HepG2 (cell line): ENCODE data around the gene TSPYL4. TPM values are rescaled to one million over a fixed set of nuclear protein-coding genes. Genes with fewer than 3 reads are reported as not detected.

ENCODE experiments used
- ATAC-seq: fragments of 200-7000 bp; cut with Tn5 transposase; 3 replicates; pipeline ENCODE4 v1.9.1; 2020; ENCODE audit warnings: mild to moderate bottlenecking, moderate library complexity
- BruUV-seq: library from RNA; stranded (reverse); fragments of 400-500 nt; replicated peaks from 2 replicates; lab custom pipeline; 2021; lab: Mats Ljungman, UMichigan
- CTCF ChIA-PET: fragments of 300-600 bp; formaldehyde crosslinking; extraction: SDS; loops from one replicate; lab custom pipeline; 2021; ENCODE audit warnings: low total read pairs, inconsistent platforms, low intra/inter-chr PET ratio; lab: Yijun Ruan, JAX
- POLR2A ChIA-PET: fragments of 350-600 bp; sonication (Branson Sonifier 250); formaldehyde crosslinking; loops from one replicate; lab custom pipeline; 2020; ENCODE audit warnings: antibody characterized with exemption, inconsistent platforms; lab: Yijun Ruan, JAX
- DNase-seq: peaks from one replicate; pipeline ENCODE4 v3.0.0-alpha.2; 2015; ENCODE audit warnings: low spot score
- FAIRE-seq: peaks from 3 replicates; lab custom pipeline; 2011; peaks lifted over from hg19 to GRCh38; lab: Jason Lieb, UNC
- H2AFZ ChIP-seq: one replicate; pipeline ENCODE4 v1.6.1; 2011; ENCODE audit warnings: low read length, inconsistent platforms
- H3K27ac ChIP-seq: fragments of 300-600 bp; 3 replicates; pipeline ENCODE4 v1.8.0; 2011; ENCODE audit warnings: mixed run types, mild to moderate bottlenecking, mixed read lengths, low read length, inconsistent platforms; ENCODE audit not compliant: insufficient read depth; ENCODE audit errors: extremely low read length
- H3K27me3 ChIP-seq, 2 experiments: fragments of 200-600 bp in 1 of 2; 2 replicates in 1 of 2; 3 replicates in 1 of 2; pipeline versions ENCODE4 v1.6.0 to v1.8.0; 2011; ENCODE audit warnings: low read length in 2 of 2, mild to moderate bottlenecking in 2 of 2, moderate library complexity in 2 of 2, inconsistent platforms in 1 of 2; ENCODE audit not compliant: insufficient read depth in 2 of 2, control insufficient read depth in 1 of 2
- H3K36me3 ChIP-seq, 2 experiments: fragments of 200-600 bp in 1 of 2; replicated peaks in 1 of 2; 2 replicates in 1 of 2; 3 replicates in 1 of 2; pipeline versions ENCODE4 v1.5.1 to v1.8.0; 2011; ENCODE audit warnings: low read length in 2 of 2, inconsistent platforms in 1 of 2; ENCODE audit not compliant: insufficient read depth in 2 of 2, control insufficient read depth in 1 of 2
- H3K4me1 ChIP-seq: 2 replicates; pipeline ENCODE4 v1.5.1; 2012; ENCODE audit warnings: low read length, inconsistent platforms; ENCODE audit not compliant: insufficient read depth
- H3K4me2 ChIP-seq: 2 replicates; pipeline ENCODE4 v1.6.0; 2011; ENCODE audit warnings: low read depth, low read length, inconsistent platforms
- H3K4me3 ChIP-seq, 3 experiments: fragments of 200-600 bp in 1 of 3; sonication (generic), shearing (Covaris generic) in 1 of 3; replicated peaks in 1 of 3; 2 replicates each; pipeline ENCODE4 v1.5.1; 2011 to 2016; ENCODE audit warnings: low read length in 3 of 3, inconsistent platforms in 2 of 3, low read depth in 2 of 3, mild to moderate bottlenecking in 2 of 3, control low read depth in 1 of 3, mixed read lengths in 1 of 3; ENCODE audit not compliant: insufficient read depth in 1 of 3
- H3K79me2 ChIP-seq: one replicate; pipeline ENCODE4 v1.6.1; 2011; ENCODE audit warnings: low read length, inconsistent platforms; ENCODE audit not compliant: insufficient read depth
- H3K9ac ChIP-seq: 2 replicates; pipeline ENCODE4 v1.6.0; 2011; ENCODE audit warnings: mild to moderate bottlenecking, low read depth, low read length, inconsistent platforms; ENCODE audit not compliant: insufficient read depth
- H3K9me3 ChIP-seq: 2 replicates; pipeline ENCODE4 v1.5.1; 2012; ENCODE audit warnings: mild to moderate bottlenecking, low read length
- H4K20me1 ChIP-seq: 2 replicates; pipeline ENCODE4 v1.6.0; 2011; ENCODE audit warnings: inconsistent platforms, mild to moderate bottlenecking, low read length, moderate library complexity; ENCODE audit not compliant: insufficient read depth
- AKAP8 ChIP-seq: sonication (generic); formaldehyde crosslinking; IDR thresholded peaks from 2 replicates; pipeline ENCODE4 v1.5.1; 2020; ENCODE audit warnings: mild to moderate bottlenecking, missing genetic modification reagents
- PPARG ChIP-seq: conservative IDR thresholded peaks from 2 replicates; pipeline ENCODE4 v1.6.1; 2016; ENCODE audit warnings: missing biosample characterization, missing genetic modification reagents
- PRMT3 ChIP-seq: sonication (generic); formaldehyde crosslinking; IDR thresholded peaks from 2 replicates; pipeline ENCODE4 v1.8.1; 2022; ENCODE audit warnings: low read depth, mild to moderate bottlenecking, moderate library complexity, missing genetic modification reagents, borderline replicate concordance
- SKI ChIP-seq: fragments of 450-650 bp; IDR thresholded peaks from one replicate; pipeline ENCODE4 v1.6.1; 2018; ENCODE audit warnings: mild to moderate bottlenecking; ENCODE audit not compliant: partially characterized antibody
- SMYD3 ChIP-seq: sonication (generic); formaldehyde crosslinking; IDR thresholded peaks from 2 replicates; pipeline ENCODE4 v1.8.1; 2023; ENCODE audit warnings: mild to moderate bottlenecking, missing genetic modification reagents
- ZNF251 ChIP-seq: sonication (generic); formaldehyde crosslinking; IDR thresholded peaks from 2 replicates; pipeline ENCODE4 v1.9.0; 2021; ENCODE audit warnings: mild to moderate bottlenecking, missing genetic modification reagents
- ZNF317 ChIP-seq: sonication (generic); formaldehyde crosslinking; IDR thresholded peaks from 2 replicates; pipeline ENCODE4 v1.5.0; 2020; ENCODE audit warnings: mild to moderate bottlenecking, missing genetic modification reagents
- ZNF337 ChIP-seq: sonication (generic); formaldehyde crosslinking; IDR thresholded peaks from 2 replicates; pipeline ENCODE4 v1.5.1; 2020; ENCODE audit warnings: missing genetic modification reagents, low read depth, mild to moderate bottlenecking, borderline replicate concordance
- WGBS: methylation state at CpG from one replicate; pipeline ENCODE4 v1.1.6; 2017; ENCODE audit warnings: low lambda C conversion rate; 5-methylcytosine and 5-hydroxymethylcytosine counted together
- in situ Hi-C: cut with HindIII; loops from 2 replicates; pipeline ENCODE4 v1.10.0; 2017; ENCODE audit warnings: low pct_unique_long_range_greater_than_20kb; ENCODE audit not compliant: extremely low pct_ligation_motif_present
- intact Hi-C: fragments of 100-400 bp; cut with micrococcal nuclease; formaldehyde crosslinking; loops from one replicate; pipeline ENCODE4 v1.10.0; 2022; ENCODE audit not compliant: unreplicated experiment
- polyA plus RNA-seq, 8 experiments: library from polyadenylated mRNA; depleted of rRNA in 3 of 8; stranded (reverse) in 7 of 8; unstranded in 1 of 8; fragments of >200 nt; fragmentation: Illumina TruSeq in 4 of 8; extraction: Trizol in 4 of 8; gene quantifications; 2 replicates each; pipeline versions ENCODE4 v1.2.1 to v1.2.3, GENCODE V29; 2011 to 2016; ENCODE audit warnings: low read depth in 4 of 8, missing spikeins in 1 of 8, mixed read lengths in 1 of 8; ENCODE audit not compliant: insufficient read depth in 1 of 8
- total RNA-seq, 5 experiments: library from RNA; depleted of rRNA; stranded (reverse); fragments of >200 nt; fragmentation: Illumina TruSeq; extraction: Trizol; gene quantifications; 2 replicates each; pipeline ENCODE4 v1.2.3, GENCODE V29; 2016; ENCODE audit warnings: low read depth in 1 of 5
- TF ChIP-seq, protein P1 (sequence below): sonication (generic); formaldehyde crosslinking; IDR thresholded peaks from 2 replicates; pipeline ENCODE4 v1.4.0; 2020; ENCODE audit warnings: missing genetic modification reagents, borderline replicate concordance
- TF ChIP-seq, protein P2 (sequence below): sonication (generic); formaldehyde crosslinking; IDR thresholded peaks from 2 replicates; pipeline ENCODE4 v1.8.0; 2022; ENCODE audit warnings: missing genetic modification reagents, mild to moderate bottlenecking, moderate library complexity, borderline replicate concordance
- TF ChIP-seq, protein P3 (sequence below): IDR thresholded peaks from 2 replicates; pipeline ENCODE4 v1.6.1; 2016; ENCODE audit warnings: mild to moderate bottlenecking
- TF ChIP-seq, protein P4 (sequence below): sonication (generic); formaldehyde crosslinking; IDR thresholded peaks from 2 replicates; pipeline ENCODE4 v1.9.0; 2022; ENCODE audit warnings: missing genetic modification reagents, mild to moderate bottlenecking, borderline replicate concordance

Gene TSPYL4
- total and polyA plus RNA-seq, 2 of the 13 experiments (the other 11 are each of a cell fraction or from before 2014, with no cell fraction given): 18.0 to 19.7 TPM

- TF ChIP-seq, protein P1, sequence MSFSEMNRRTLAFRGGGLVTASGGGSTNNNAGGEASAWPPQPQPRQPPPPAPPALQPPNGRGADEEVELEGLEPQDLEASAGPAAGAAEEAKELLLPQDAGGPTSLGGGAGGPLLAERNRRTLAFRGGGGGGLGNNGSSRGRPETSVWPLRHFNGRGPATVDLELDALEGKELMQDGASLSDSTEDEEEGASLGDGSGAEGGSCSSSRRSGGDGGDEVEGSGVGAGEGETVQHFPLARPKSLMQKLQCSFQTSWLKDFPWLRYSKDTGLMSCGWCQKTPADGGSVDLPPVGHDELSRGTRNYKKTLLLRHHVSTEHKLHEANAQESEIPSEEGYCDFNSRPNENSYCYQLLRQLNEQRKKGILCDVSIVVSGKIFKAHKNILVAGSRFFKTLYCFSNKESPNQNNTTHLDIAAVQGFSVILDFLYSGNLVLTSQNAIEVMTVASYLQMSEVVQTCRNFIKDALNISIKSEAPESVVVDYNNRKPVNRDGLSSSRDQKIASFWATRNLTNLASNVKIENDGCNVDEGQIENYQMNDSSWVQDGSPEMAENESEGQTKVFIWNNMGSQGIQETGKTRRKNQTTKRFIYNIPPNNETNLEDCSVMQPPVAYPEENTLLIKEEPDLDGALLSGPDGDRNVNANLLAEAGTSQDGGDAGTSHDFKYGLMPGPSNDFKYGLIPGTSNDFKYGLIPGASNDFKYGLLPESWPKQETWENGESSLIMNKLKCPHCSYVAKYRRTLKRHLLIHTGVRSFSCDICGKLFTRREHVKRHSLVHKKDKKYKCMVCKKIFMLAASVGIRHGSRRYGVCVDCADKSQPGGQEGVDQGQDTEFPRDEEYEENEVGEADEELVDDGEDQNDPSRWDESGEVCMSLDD: peak; percentile 62
- TF ChIP-seq SKI: peak; percentile 9
Observed at GRCh38 chr6:116279232-116280160, 25.6 kb upstream of the TSPYL4 start, which contains the start of gene TSPYL1 (continued).

GRCh38 chr6:116278854-116279231 lies 25.0 kb upstream of the TSPYL4 start:
- POLR2A ChIA-PET: interaction anchor here (1.2 to 3.0 kb wide), 8 partner anchors 8 to 338 kb away, joined by 3 to 35 read pairs (median 6); partner anchors contain the start of genes RSPH4A, RWDD1 and TSPYL4
- no peaks in the 10 kb centered on the region for H3K9me3 ChIP-seq
- peak overlapping the region; percentile 90 for H3K4me2 ChIP-seq
- peaks cover 49% of the 10 kb centered on the region for H3K4me1 ChIP-seq
- in situ Hi-C loops (loop anchor here (10.0 to 25.0 kb wide), 2 partner anchors 286 to 383 kb away; partner anchors contain the start of gene ZUP1), intact Hi-C loops (loop anchor here (1.0 to 10.0 kb wide), 5 partner anchors 11 to 353 kb away; partner anchors contain the start of genes NT5DC1, RWDD1 and TSPYL4)
- DNase-seq: peak; percentile 15
- H3K9ac ChIP-seq: peak overlapping the region; percentile 97
- peak overlapping the region; percentile 87 for H3K27ac ChIP-seq
- H3K79me2 ChIP-seq: peaks cover 43% of the 10 kb centered on the region
- ATAC-seq: peak; percentile 68
- CTCF ChIA-PET: no interaction called here
- peaks cover 35% of the 10 kb centered on the region for H4K20me1 ChIP-seq
- H3K36me3 ChIP-seq: 0 out of 5 replicates have a peak, but pooled peaks cover 0 to 3% of the 10 kb centered on the region in 2 experiments
- no peak overlapping the region for H2AFZ ChIP-seq
- no peak for FAIRE-seq
- no peaks in the 10 kb centered on the region; a peak in 1 of 5 replicates for H3K27me3 ChIP-seq
- BruUV-seq: no TSS peak
- peak overlapping the region; percentile 82 to 97 (median 87) for H3K4me3 ChIP-seq
- 12% methylated on average over 12 of the region's 12 CpGs for WGBS
- TF ChIP-seq SMYD3 (no peak), PPARG (CRISPR knock-in tag) (no peak), ZNF337 (CRISPR knock-in tag) (no peak), AKAP8 (CRISPR knock-in tag) (no peak; the same call in 1 of the 2 replicates), PRMT3 (CRISPR knock-in tag) (peak; percentile 8; the same call in 1 of the 2 replicates), ZNF251 (CRISPR knock-in tag) (no peak), ZNF317 (0 out of 2 replicates have a peak, but pooled peaks have one; percentile 16)
- TF ChIP-seq, protein P2, sequence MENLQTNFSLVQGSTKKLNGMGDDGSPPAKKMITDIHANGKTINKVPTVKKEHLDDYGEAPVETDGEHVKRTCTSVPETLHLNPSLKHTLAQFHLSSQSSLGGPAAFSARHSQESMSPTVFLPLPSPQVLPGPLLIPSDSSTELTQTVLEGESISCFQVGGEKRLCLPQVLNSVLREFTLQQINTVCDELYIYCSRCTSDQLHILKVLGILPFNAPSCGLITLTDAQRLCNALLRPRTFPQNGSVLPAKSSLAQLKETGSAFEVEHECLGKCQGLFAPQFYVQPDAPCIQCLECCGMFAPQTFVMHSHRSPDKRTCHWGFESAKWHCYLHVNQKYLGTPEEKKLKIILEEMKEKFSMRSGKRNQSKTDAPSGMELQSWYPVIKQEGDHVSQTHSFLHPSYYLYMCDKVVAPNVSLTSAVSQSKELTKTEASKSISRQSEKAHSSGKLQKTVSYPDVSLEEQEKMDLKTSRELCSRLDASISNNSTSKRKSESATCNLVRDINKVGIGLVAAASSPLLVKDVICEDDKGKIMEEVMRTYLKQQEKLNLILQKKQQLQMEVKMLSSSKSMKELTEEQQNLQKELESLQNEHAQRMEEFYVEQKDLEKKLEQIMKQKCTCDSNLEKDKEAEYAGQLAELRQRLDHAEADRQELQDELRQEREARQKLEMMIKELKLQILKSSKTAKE (CRISPR knock-in tag): no peak
- TF ChIP-seq, protein P3, sequence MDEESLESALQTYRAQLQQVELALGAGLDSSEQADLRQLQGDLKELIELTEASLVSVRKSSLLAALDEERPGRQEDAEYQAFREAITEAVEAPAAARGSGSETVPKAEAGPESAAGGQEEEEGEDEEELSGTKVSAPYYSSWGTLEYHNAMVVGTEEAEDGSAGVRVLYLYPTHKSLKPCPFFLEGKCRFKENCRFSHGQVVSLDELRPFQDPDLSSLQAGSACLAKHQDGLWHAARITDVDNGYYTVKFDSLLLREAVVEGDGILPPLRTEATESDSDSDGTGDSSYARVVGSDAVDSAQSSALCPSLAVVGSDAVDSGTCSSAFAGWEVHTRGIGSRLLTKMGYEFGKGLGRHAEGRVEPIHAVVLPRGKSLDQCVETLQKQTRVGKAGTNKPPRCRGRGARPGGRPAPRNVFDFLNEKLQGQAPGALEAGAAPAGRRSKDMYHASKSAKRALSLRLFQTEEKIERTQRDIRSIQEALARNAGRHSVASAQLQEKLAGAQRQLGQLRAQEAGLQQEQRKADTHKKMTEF (CRISPR knock-in tag): no peak
- TF ChIP-seq, protein P4, sequence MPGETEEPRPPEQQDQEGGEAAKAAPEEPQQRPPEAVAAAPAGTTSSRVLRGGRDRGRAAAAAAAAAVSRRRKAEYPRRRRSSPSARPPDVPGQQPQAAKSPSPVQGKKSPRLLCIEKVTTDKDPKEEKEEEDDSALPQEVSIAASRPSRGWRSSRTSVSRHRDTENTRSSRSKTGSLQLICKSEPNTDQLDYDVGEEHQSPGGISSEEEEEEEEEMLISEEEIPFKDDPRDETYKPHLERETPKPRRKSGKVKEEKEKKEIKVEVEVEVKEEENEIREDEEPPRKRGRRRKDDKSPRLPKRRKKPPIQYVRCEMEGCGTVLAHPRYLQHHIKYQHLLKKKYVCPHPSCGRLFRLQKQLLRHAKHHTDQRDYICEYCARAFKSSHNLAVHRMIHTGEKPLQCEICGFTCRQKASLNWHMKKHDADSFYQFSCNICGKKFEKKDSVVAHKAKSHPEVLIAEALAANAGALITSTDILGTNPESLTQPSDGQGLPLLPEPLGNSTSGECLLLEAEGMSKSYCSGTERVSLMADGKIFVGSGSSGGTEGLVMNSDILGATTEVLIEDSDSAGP (CRISPR knock-in tag): no peak
